HG03095 (cell line): ENCODE data around the gene PIK3CA.
A peak's percentile ranks its signal among the peaks of the same experiment; 100 is the strongest.
"Not testable (repeated sequence)": the region's sequence is repeated elsewhere in the genome, so short reads cannot be mapped to it uniquely, and the experiment has no call there.

Experiments used
- ATAC-seq: cut with Tn5 transposase; IDR thresholded peaks from one replicate; pipeline ENCODE4 v1.9.1; 2021; ENCODE audit warnings: moderate library complexity; ENCODE audit not compliant: unreplicated experiment

The PIK3CA gene

GRCh38 chr3:179196098-179196497 lies 47.9 kb downstream of the PIK3CA start:
- ATAC-seq = peak; percentile 81

GRCh38 chr3:179196700-179197099 lies 48.5 kb downstream of the PIK3CA start:
- no peak for ATAC-seq

- ATAC-seq = no peak
Observed at GRCh38 chr3:179200790-179201189, 52.6 kb downstream of the PIK3CA start.

GRCh38 chr3:179215550-179215949 lies 67.4 kb downstream of the PIK3CA start:
- not testable (repeated sequence) for ATAC-seq

- ATAC-seq = not testable (repeated sequence)
Observed at GRCh38 chr3:179218213-179218612, 70.1 kb downstream of the PIK3CA start.

GRCh38 chr3:179223548-179223947 lies 75.4 kb downstream of the PIK3CA start:
- ATAC-seq = no peak

GRCh38 chr3:179224584-179224983 lies 76.4 kb downstream of the PIK3CA start:
- no peak for ATAC-seq

- ATAC-seq = no peak
Observed at GRCh38 chr3:179227349-179227748, 79.2 kb downstream of the PIK3CA start.

- no peak for ATAC-seq
Observed at GRCh38 chr3:179229177-179229576, 81.0 kb downstream of the PIK3CA start.

GRCh38 chr3:179233043-179233442 lies 84.9 kb downstream of the PIK3CA start:
- no peak for ATAC-seq

GRCh38 chr3:179234199-179234598 lies 86.0 kb downstream of the PIK3CA start:
- ATAC-seq = no peak

GRCh38 chr3:179236669-179237301 lies 88.6 kb downstream of the PIK3CA start:
- ATAC-seq = peak; percentile 80

- peak; percentile 51 for ATAC-seq
Observed at GRCh38 chr3:179240299-179240698, 92.1 kb downstream of the PIK3CA start.

- ATAC-seq = not testable (repeated sequence)
Observed at GRCh38 chr3:179242859-179243258, 94.7 kb downstream of the PIK3CA start.

GRCh38 chr3:179244878-179245277 lies 96.7 kb downstream of the PIK3CA start:
- ATAC-seq = no peak

GRCh38 chr3:179247289-179248015 lies 99.3 kb downstream of the PIK3CA start:
- no peak for ATAC-seq

GRCh38 chr3:179250803-179251476 lies 102.8 kb downstream of the PIK3CA start, which contains the start of gene KCNMB3:
Gene KCNMB3, minus strand, starts transcription at chr3:179251114. Its CDS starts 124 bp downstream, at chr3:179250990.
- ATAC-seq = no peak

GRCh38 chr3:179256813-179257212 lies 108.7 kb downstream of the PIK3CA start:
- no peak for ATAC-seq

- not testable (repeated sequence) for ATAC-seq
Observed at GRCh38 chr3:179257742-179258141, 109.6 kb downstream of the PIK3CA start.

- ATAC-seq = no peak
Observed at GRCh38 chr3:179258820-179259219, 110.7 kb downstream of the PIK3CA start.

GRCh38 chr3:179259959-179260756 lies 112.0 kb downstream of the PIK3CA start:
- ATAC-seq = not testable (repeated sequence)
